ENCODE results near the gene RASSF1.

RASSF1 gene

GRCh38 chr3:50382722-50383121 lies 42.1 kb upstream of the RASSF1 start:
- no peak for TF ChIP-seq CTCF (IDR thresholded peaks at IDR 0.05; ENCODE audit: low read depth, low read length)
- H3K4me3 ChIP-seq (ENCODE audit: low read depth, low read length), result no peak overlapping the region
- in situ Hi-C loops (cut with HindIII; ENCODE audit: low sequenced_read_pairs), result no loop called here
- no peak for DNase-seq (ENCODE audit: low read depth, low spot score)

GRCh38 chr3:50381383-50381782 lies 40.7 kb upstream of the RASSF1 start:
- DNase-seq (ENCODE audit: low read depth, low spot score), result no peak
- TF ChIP-seq CTCF (IDR thresholded peaks at IDR 0.05; ENCODE audit: low read depth, low read length), result no peak
- no peak overlapping the region for H3K4me3 ChIP-seq (ENCODE audit: low read depth, low read length)
- in situ Hi-C loops (cut with HindIII; ENCODE audit: low sequenced_read_pairs), result no loop called here

- in situ Hi-C loops (cut with HindIII; ENCODE audit: low sequenced_read_pairs), result no loop called here
- no peak for TF ChIP-seq CTCF (IDR thresholded peaks at IDR 0.05; ENCODE audit: low read depth, low read length)
- DNase-seq (ENCODE audit: low read depth, low spot score), result no peak
- no peak overlapping the region for H3K4me3 ChIP-seq (ENCODE audit: low read depth, low read length)
Observed at GRCh38 chr3:50380405-50381085, 39.9 kb upstream of the RASSF1 start.

- no peak for TF ChIP-seq CTCF (IDR thresholded peaks at IDR 0.05; ENCODE audit: low read depth, low read length)
Observed at GRCh38 chr3:50378757-50379156, 38.1 kb upstream of the RASSF1 start.

GRCh38 chr3:50378024-50378423 lies 37.4 kb upstream of the RASSF1 start:
- DNase-seq (ENCODE audit: low read depth, low spot score), result no peak
- H3K4me3 ChIP-seq (ENCODE audit: low read depth, low read length), result no peak overlapping the region
- in situ Hi-C loops (cut with HindIII; ENCODE audit: low sequenced_read_pairs), result no loop called here
- no peak for TF ChIP-seq CTCF (IDR thresholded peaks at IDR 0.05; ENCODE audit: low read depth, low read length)

More at GRCh38 chr3:50378757-50379156, 38.1 kb upstream of the RASSF1 start:
- no peak overlapping the region for H3K4me3 ChIP-seq (ENCODE audit: low read depth, low read length)
- in situ Hi-C loops (cut with HindIII; ENCODE audit: low sequenced_read_pairs), result no loop called here
- DNase-seq (ENCODE audit: low read depth, low spot score), result no peak

- H3K4me3 ChIP-seq (ENCODE audit: low read depth, low read length), result no peak overlapping the region
- DNase-seq (ENCODE audit: low read depth, low spot score), result no peak
- peak; percentile 12 for TF ChIP-seq CTCF (IDR thresholded peaks at IDR 0.05; ENCODE audit: low read depth, low read length)
- in situ Hi-C loops (cut with HindIII; ENCODE audit: low sequenced_read_pairs), result no loop called here
Observed at GRCh38 chr3:50375258-50375931, 34.8 kb upstream of the RASSF1 start.

All from astrocyte of the spinal cord (primary cell).